Medulla oblongata (tissue), 1 donor: ENCODE measurements around the gene SNCAIP.

Experiments used
- DNase-seq: peaks from one replicate; pipeline ENCODE4 v3.0.0-alpha.2; 2015; ENCODE audit errors: extremely low spot score

Gene SNCAIP

GRCh38 chr5:122501089-122501435 lies 189.0 kb downstream of the SNCAIP start:
- no peak for DNase-seq

GRCh38 chr5:122507045-122507444 lies 195.0 kb downstream of the SNCAIP start:
- DNase-seq: no peak

- no peak for DNase-seq
These were observed 195.5 kb downstream of the SNCAIP start for GRCh38 chr5:122507581-122507980.

- no peak for DNase-seq
These were observed 196.6 kb downstream of the SNCAIP start for GRCh38 chr5:122508623-122509022.
